ENCODE results near the gene SLN.

Gene SLN

GRCh38 chr11:107682171-107682570 lies 29.7 kb downstream of the SLN start:
- DNase-seq: no peak

DNA sequence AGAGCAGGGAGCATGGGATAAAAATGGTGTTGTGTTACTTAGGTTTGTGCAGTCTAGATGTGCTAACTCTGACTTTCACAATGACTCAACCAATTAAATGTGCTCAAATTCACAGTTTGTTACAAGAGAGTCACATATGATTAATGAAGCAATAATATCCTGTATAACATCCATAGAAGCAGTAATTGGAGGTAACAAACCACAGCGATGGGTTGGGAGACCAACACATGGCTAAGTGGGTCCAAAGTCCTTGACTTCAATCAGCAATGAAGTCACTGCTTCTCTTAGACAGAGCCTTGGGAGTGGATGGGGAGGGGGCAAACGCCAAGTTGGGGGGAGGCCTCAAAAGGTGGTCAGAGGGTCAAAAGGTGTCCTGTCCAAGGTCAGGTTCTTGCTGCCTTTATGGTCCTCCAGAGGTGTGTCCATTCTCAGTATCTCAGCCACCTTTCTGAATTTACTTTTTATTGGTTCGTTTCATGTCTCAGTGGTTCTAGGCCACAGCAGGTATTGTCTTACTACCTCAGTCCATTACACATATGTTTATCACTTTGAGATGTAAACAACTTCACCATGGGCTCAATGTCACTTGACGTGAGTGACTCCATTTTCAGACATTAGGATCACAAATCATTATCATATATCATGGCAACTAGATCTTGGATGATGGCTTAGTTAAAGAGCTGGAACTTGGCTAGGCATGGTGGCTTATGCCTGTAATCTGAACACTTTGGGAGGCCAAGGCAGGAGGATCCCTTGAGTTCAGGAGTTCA lies 32.4 kb downstream of the SLN start:
- DNase-seq: no peak

DNA sequence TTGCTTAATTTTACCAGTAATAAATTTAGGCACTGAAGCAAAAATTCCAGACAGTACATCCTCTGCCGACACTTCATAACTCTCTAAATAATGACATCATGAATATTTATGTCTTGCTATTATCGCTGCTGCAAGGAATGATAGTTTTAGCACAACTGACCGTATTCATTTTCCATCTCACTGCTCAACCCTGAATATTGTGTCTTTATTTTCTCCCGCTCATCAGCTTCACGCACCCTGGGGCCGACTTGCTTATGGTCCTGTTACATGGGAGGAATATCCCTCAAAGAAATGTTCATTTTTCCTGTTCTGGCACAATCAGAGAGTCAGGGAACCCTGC lies 33.3 kb downstream of the SLN start:
- DNase-seq: no peak

DNA sequence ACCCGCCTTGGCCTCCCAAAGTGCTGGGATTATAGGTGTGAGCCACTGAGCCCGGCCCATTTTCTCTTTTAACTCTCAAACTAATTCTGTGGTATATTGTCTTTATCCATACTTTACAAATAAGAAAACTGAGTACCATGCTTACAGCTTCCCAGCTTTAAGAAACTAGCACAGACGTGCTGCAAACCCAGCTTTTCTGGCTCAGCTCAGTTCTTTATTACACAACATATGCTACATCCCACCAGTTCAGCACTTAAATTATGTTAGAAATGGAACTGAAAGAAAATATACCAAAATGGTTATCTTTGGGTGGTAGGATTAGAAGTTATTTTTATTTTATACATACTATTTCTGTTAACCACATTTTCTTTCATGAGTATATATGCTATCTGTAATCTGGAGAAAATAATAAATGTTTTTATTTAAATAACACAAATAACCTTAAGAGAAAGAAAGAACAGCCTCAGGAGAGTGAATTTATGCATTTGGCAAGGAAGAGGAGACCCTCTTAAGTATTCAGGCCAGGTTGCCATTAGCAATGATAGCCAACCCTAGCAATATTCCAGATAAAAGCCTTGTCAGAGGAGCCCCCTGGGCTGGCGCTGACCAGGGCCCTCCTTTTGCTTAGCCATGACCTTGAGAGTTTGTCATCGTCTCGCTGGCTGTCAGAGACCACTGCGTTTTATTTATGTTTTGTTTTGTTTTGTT lies 33.8 kb downstream of the SLN start:
- no peak for DNase-seq

DNA sequence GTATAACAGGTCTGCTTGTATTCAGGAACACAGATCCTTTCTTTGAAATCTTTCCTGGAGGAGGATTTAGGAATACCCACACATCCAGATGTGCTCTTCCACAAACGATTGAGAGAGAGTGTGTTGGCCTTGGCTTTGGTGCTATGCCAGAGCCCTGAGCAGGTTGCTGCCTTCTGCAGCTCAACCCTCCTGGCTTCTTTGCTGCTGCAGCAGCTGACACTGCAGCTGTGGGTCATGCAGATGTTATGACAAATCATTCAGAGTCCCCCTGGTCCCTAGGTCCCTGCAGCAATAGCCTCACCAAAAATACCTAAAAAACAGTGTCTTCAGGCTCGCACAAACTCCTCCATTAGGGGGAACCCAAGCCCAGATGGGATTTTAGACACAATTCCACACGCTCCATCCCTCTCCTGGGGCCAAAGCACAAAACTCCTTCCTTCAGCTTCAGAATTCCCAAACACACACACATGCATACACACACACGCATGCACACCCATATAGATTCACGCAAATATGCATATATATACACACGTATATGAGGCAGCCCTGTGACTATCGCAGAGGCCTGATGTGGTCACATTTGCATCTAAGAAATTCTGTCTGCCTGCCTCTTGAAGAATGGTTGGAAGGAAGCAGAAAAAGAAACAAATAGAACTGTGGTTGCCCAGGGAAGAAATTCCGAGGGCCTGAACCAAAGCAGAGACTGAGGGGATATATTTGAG lies 35.4 kb downstream of the SLN start:
- DNase-seq: no peak

GRCh38 chr11:107675902-107676301 lies 36.0 kb downstream of the SLN start:
- DNase-seq: no peak

DNA sequence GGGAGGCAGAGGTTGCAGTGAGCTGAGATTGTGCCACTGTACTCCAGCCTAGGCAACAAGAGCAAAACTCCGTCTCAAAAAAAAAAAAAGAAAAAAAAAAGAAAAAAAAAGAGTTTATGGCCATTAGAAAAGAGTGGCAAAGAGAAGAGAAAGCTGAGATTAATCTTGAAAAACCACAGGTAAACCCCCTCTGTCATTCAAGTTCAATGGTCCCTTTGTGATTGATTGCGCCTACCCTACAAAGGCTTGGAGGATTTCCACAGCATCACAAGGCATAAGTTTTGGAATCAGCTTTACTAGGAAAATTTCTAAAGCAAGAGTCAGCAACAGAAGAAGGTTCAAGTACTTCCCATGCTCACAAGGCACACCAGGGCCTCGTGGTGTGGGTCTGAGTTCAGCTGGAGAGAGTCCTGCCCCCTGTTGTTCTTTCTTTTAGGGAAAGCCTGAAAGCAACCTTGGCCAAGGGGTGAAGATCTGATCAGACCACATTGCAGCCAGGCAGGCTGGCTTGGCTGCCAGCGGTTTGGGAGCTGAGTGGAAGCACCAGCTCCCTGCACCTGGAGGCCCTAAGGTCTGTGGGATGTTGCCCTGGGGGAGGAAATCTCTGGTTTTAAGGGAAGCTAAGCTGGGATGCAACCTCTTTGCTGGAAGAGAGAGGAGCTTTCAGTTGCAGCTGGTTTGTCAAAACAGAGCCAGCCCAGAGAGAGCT lies 41.8 kb downstream of the SLN start:
- no peak for DNase-seq

DNA sequence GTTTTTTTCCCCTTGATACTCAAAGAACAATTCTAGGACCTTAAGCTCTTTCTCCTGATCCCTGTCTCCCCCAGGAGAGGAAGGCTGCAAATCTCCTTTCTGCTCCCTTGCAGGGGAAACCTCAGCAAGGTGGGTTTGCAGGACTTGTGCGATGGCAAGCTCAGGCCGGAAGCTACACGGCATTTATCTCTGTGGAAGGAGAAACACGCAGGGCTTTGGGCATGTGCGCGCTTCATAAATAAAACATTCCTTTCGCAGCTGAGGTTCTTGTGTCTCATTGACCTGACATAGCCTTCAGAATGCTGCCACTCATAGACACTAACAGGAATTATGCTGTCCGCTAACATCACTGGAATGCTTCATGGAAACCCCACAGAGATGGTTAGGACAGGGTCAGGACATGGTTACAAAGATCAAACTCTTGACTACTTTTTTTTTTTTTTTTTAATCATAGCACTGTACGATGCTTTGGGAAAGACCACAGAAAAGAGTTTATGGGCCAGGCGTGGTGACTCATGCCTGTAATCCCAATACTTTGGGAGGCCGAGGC lies 42.6 kb downstream of the SLN start:
- no peak for DNase-seq

DNA sequence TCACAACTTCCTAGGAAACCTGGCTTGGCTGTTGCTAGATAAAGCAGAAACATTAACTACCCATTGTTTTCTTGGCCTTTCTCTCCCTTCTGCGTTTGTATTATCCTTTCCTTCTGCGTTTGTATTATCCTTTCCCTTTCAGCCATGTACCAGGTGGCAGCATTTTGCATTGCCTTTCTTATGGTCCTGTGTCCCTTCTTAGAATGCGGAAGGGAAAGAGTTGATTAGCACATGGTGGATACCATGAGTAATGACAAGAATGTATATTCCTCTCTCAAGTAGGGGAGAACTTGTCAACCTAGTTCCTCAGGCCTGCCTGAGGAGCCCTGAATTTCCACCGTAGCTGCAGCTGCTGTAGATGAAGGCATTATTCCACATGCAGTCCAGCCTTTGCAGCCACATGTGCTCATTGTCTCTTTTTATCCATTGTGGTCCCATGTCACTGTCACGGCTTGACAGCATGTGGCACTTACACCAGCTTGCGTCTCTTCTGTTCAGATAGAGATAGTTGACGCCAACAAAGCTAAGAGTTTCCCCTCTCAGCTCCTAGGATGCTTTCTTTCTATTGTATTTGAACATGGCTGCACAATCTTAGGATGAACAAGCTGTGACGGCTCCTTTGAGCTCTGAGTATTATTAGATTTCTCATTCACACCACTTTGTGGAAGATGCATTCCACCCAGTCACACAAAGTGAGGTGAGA lies 44.8 kb downstream of the SLN start:
- DNase-seq: no peak

GRCh38 chr11:107665018-107665417 lies 46.8 kb downstream of the SLN start:
- no peak for DNase-seq

DNA sequence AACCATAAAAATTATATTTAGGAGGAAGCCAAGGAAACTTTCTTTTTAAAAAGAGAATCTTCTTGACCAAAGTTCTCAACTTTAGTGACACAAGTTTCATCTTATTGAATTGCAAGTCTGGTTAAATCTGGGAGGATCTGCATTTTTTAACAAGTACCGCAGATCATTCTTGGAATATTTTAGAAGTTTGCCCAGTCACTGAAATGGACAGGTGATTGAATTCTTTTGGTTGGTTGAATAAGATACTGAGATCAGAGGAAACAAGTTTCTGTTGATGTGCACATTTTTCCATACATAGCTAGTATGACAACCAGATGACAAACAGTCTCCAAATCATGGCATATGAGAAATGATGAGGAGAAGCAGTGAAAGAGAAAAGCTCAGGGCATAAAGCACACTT lies 50.2 kb downstream of the SLN start:
- no peak for DNase-seq

- no peak for DNase-seq
Measured at GRCh38 chr11:107660066-107660465, 51.8 kb downstream of the SLN start.

- DNase-seq: no peak
Measured at GRCh38 chr11:107659310-107659709, 52.5 kb downstream of the SLN start.

Data from activated gamma-delta T cell (primary cell).